ENCODE measurements around the gene SPATA25.
A peak's percentile ranks its signal among the peaks of the same experiment; 100 is the strongest.
"Not testable (repeated sequence)": the region's sequence is repeated elsewhere in the genome, so short reads cannot be mapped to it uniquely, and the experiment has no call there.

The SPATA25 gene, protein sequence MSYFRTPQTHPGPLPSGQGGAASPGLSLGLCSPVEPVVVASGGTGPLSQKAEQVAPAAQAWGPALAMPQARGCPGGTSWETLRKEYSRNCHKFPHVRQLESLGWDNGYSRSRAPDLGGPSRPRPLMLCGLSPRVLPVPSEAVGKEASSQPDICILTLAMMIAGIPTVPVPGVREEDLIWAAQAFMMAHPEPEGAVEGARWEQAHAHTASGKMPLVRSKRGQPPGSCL

DNA sequence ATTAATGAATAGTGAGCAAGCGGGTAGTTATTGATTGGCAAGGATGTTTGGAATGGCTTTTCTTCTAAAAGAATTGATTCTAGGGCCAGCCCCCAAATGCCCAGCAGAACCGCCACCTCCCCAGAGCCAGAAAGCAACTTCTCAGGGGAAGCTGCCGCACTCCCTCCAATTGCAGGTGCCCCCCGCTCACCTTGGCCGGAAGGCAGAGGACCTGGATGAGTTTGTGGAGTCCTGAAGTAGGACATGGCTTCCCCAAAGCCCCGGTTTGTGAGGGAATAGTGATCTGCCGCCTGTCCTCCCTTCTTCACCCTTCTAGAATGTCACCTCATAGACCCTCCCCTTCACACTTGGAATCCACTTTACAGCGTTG, at the start of gene SPATA25:
SPATA25 (minus strand) TSS at position 277 of the 370 bp plus-strand sequence; CDS start at position 245, 32 bp downstream.
- H3K36me3 ChIP-seq (ENCODE audit: insufficient read depth, low read depth, low read length), result peaks cover 41% of the 10 kb centered on the region
- H3K9me3 ChIP-seq (ENCODE audit: insufficient read depth, low read depth, low read length), result no peaks in the 10 kb centered on the region
- no peak within 1 kb of the TSS for H3K4me3 ChIP-seq (ENCODE audit: low read length)
- no peaks in the 10 kb centered on the region for H3K27me3 ChIP-seq (ENCODE audit: insufficient read depth, low read length)
- no peak within 1 kb of the TSS for H3K9ac ChIP-seq (ENCODE audit: low read depth, low read length)
- no peak within 1 kb of the TSS for H3K27ac ChIP-seq (ENCODE audit: low read length)
- H3K4me1 ChIP-seq (ENCODE audit: insufficient read depth, low read length), result no peaks in the 10 kb centered on the region

DNA sequence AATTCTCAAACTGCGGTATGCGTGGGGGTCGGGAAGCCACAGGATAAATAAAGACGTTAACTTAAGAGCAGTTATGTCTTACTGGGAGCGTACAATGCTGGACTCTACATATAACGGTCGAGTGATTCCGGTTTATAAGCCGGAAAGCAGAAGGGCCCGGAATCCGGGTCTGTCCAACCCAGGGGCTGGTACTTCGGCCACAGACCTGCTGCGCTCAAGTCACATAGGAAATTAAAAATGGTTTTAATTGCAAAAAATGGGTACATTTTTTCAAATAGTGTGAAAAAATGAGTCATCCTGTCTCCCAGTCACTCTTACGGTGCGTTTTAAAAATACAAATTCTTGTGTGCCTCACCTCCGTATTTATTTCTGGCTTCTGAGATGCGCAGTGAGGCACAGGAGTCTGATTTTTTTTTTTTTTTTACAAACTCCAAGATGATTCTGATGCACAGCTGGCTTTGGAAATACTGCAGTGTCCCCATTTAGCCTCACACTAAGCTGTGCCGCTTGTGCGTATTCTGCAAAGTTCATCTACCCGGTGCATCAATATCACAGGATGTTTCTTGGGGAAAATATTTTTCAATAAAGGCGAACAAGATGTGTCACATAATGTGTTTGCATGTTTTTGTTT, 48.1 kb upstream of the SPATA25 start:
- peaks cover 33% of the 10 kb centered on the region for H3K36me3 ChIP-seq (ENCODE audit: insufficient read depth, low read depth, low read length)
- H3K4me1 ChIP-seq (ENCODE audit: insufficient read depth, low read length), result peaks cover 15% of the 10 kb centered on the region; the same call in 1 of the 2 replicates
- H3K9ac ChIP-seq (ENCODE audit: low read depth, low read length), result peak overlapping the region; percentile 88
- H3K27me3 ChIP-seq (ENCODE audit: insufficient read depth, low read length), result no peaks in the 10 kb centered on the region
- no peak overlapping the region for H3K27ac ChIP-seq (ENCODE audit: low read length)
- H3K4me3 ChIP-seq (ENCODE audit: low read length), result peak overlapping the region; percentile 95
- H3K9me3 ChIP-seq (ENCODE audit: insufficient read depth, low read depth, low read length), result no peaks in the 10 kb centered on the region

DNA sequence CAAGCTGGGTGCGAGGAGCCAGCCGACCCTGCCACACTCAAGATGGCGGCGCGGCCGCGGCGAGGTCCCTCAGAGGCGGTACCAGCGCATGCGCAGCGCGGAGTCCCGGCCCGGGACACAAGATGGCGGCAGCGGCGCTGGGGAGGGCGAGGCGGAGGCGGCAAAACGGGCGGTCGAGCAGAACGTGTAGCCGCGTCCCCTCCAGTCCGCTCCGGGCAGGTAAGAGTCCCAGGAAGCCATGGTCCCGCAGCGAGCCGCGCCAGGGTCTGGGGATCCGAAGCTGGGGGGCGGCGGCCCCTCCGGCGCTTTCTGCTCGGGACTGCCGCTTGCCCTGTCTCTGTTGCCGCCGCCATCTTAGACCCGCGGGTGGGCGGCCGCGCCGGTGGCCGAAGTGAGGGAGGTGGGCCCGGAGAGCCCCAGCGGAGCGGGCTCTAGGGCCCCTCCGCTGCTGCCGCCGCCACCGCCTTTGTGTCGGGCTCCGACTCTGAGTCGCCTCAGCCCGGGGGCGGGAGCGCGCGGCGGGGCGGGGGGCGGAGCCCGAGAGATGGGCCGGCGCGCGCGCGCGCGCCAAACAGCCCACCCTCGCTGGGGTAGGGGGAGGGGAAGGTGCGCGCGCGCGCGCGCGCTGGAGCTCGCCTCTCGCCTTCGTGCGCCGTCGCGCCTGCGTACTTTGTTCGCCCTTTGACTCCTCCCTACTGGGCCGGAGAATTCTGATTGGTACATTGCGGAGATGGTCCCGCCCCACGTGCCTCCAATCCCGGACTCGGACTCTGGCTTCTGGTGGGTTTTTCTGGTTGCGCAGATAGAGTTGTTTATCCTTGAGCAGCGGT, 47.4 kb upstream of the SPATA25 start, which contains the start of gene PCIF1:
PCIF1 (plus strand) TSS at position 98 of the 830 bp plus-strand sequence. CDS start 4,317 bp downstream, outside the sequence.
- no peaks in the 10 kb centered on the region for H3K9me3 ChIP-seq (ENCODE audit: insufficient read depth, low read depth, low read length)
- H3K36me3 ChIP-seq (ENCODE audit: insufficient read depth, low read depth, low read length), result peaks cover 26% of the 10 kb centered on the region
- peak within 1 kb of the TSS; percentile 99 for H3K27ac ChIP-seq (ENCODE audit: low read length)
- peaks cover 15% of the 10 kb centered on the region; the same call in 1 of the 2 replicates for H3K4me1 ChIP-seq (ENCODE audit: insufficient read depth, low read length)
- H3K9ac ChIP-seq (ENCODE audit: low read depth, low read length), result peak within 1 kb of the TSS; percentile 99
- peak within 1 kb of the TSS; percentile 95 for H3K4me3 ChIP-seq (ENCODE audit: low read length)
- H3K27me3 ChIP-seq (ENCODE audit: insufficient read depth, low read length), result no peaks in the 10 kb centered on the region

DNA sequence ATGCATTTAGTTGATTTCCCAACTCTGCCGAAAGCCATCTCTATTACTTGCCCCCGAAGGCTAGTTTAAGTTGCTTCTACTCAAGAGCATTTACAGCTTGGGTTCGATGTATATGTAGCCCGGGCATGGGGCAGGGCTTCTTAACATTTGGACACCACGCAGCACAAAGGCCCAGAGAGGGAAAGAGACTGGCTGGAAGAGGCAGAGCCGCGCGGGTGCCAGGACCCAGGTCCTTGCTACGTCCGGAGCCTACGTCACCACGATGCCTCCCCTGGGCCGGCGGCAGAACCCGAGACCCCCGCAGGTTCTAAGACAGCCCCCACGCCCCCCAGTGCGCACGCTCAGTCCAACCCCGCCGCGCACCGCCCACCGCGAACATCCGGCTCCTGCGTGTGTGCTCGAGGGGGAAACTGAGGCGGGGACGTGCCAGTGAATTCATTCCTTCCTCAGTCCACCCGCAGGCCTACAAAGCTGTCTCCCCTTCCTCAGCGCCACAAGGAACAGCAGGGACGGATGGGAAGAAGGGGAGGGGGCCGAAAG, 46.7 kb upstream of the SPATA25 start:
- H3K27me3 ChIP-seq (ENCODE audit: insufficient read depth, low read length), result no peaks in the 10 kb centered on the region
- H3K4me1 ChIP-seq (ENCODE audit: insufficient read depth, low read length), result peaks cover 15% of the 10 kb centered on the region; the same call in 1 of the 2 replicates
- peak overlapping the region; percentile 99 for H3K9ac ChIP-seq (ENCODE audit: low read depth, low read length)
- no peaks in the 10 kb centered on the region for H3K9me3 ChIP-seq (ENCODE audit: insufficient read depth, low read depth, low read length)
- peaks cover 19% of the 10 kb centered on the region for H3K36me3 ChIP-seq (ENCODE audit: insufficient read depth, low read depth, low read length)
- peak overlapping the region; percentile 95 for H3K4me3 ChIP-seq (ENCODE audit: low read length)
- peak overlapping the region; percentile 99 for H3K27ac ChIP-seq (ENCODE audit: low read length)

DNA sequence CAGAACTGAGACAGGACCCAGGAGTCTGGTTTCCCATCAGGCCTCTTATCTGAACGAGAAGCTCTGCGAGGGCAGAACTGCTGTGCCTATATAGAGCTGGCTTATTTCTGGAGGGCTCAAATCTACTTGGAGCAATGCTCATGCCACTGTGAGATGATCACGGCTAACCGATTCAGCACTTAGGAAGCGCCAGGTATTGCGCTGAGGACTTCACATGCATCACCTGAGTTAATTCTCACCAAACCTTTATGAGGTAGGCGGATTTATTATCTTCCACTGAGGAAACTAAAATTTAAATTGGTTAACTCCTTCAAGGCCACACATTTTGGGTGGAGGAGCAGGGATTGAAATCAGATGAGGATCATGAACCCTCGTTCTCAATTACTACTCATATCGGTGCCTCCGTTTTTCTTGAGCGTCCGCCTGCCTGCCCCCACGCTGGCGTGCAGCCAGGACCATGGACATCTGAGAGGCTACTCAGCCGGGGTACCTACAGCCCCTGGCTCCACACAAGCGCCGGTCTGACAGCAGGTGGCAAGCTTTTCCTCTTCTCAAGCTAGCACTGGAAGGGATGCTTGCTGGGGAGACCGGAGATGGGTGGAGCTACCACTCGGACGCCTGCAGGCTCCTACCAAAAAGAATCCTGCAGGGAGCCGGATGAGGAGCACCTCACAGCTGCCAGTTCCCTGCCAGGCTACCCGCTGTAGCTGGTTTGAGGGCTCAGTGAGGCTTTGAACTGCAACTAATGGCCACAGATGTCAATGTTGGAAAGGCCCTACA, 46.0 kb upstream of the SPATA25 start:
- Histone ChIP-seq H3K9ac (ENCODE audit: low read depth, low read length) (peak overlapping the region; percentile 99), H3K27me3 (ENCODE audit: insufficient read depth, low read length) (no peaks in the 10 kb centered on the region), H3K27ac (ENCODE audit: low read length) (peak overlapping the region; percentile 99), H3K36me3 (ENCODE audit: insufficient read depth, low read depth, low read length) (peaks cover 13% of the 10 kb centered on the region; the same call in 1 of the 2 replicates), H3K4me3 (ENCODE audit: low read length) (peak overlapping the region; percentile 95), H3K9me3 (ENCODE audit: insufficient read depth, low read depth, low read length) (no peaks in the 10 kb centered on the region), H3K4me1 (ENCODE audit: insufficient read depth, low read length) (peaks cover 14% of the 10 kb centered on the region; the same call in 1 of the 2 replicates)

DNA sequence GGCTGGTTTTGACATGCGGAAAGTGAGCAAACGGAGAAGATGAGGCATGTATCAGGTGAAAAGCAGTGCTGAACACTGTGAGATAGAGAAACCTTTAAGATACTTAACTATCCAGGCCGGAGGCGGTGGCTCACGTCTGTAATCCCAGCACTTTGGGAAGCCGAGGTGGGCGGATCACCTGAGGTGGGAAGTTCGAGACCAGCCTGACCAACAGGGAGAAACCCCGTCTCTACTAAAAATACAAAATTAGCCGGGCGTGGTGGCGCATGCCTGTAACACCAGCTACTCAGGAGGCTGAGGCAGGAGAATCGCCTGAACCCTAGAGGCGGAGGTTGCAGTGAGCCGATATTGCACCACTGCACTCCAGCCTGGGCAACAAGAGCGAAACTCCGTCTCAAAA, 44.3 kb upstream of the SPATA25 start:
- H3K4me1 ChIP-seq (ENCODE audit: insufficient read depth, low read length); H3K27ac ChIP-seq (ENCODE audit: low read length); H3K9me3 ChIP-seq (ENCODE audit: insufficient read depth, low read depth, low read length); H3K36me3 ChIP-seq (ENCODE audit: insufficient read depth, low read depth, low read length); H3K9ac ChIP-seq (ENCODE audit: low read depth, low read length); H3K27me3 ChIP-seq (ENCODE audit: insufficient read depth, low read length); H3K4me3 ChIP-seq (ENCODE audit: low read length): not testable (repeated sequence)

DNA sequence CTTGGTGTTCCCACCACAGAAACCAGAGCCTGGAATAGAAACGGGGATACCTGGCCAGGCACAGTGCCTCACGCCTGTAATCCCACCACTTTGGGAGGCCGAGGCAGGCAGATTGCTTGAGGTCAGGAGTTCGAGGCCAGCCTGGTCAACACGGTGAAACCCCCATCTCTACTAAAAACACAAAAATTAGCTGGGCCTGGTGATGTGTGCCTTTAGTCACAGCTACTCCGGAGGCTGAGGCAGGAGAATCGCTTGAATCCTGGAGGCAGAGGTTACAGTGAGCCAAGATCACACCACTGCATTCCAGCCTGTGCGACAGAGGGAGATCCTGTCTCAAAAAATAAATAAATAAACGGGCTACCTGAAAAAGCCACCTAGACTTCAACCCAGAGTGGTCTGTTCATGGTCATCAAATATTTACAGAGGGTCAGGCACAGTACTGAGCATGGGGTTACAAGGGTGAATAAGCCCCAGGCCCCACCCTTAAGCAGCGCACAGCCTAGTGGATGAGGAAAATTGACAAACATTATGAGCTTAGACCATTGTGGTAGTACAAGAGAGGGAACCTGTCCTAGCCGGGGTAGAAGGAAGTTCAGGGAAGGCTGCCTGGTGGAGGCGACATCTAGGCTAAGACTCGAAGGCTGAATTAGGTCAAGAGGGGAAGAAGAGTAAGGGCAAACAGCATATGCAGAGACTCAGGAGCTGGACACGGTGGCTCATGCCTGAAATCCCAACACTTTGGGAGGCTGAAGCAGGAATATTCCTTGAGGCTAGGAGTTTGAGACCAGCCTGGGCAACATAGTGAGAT, 39.9 kb upstream of the SPATA25 start:
- H3K27me3 ChIP-seq (ENCODE audit: insufficient read depth, low read length), result no peaks in the 10 kb centered on the region
- H3K36me3 ChIP-seq (ENCODE audit: insufficient read depth, low read depth, low read length), result no peaks in the 10 kb centered on the region
- no peak overlapping the region for H3K27ac ChIP-seq (ENCODE audit: low read length)
- no peaks in the 10 kb centered on the region; the same call in 1 of the 2 replicates for H3K4me1 ChIP-seq (ENCODE audit: insufficient read depth, low read length)
- H3K4me3 ChIP-seq (ENCODE audit: low read length), result no peak overlapping the region
- no peaks in the 10 kb centered on the region for H3K9me3 ChIP-seq (ENCODE audit: insufficient read depth, low read depth, low read length)
- no peak overlapping the region for H3K9ac ChIP-seq (ENCODE audit: low read depth, low read length)

DNA sequence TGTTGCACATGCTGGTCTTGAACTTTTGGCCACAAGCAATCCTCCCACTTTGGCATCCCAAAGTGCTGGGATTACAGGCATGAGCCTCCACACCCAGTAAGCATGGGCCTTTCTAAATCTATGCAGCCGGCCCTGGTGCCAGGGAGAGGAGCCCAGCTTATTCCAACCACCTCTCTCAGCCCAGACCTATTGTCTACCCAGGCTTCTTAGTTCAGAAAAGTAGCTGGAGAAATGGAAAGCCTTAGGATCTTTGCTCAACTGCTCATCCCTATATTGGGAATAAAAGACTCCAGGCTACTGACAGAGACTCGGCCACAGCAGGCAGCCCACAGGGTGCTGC, 39.3 kb upstream of the SPATA25 start:
- Histone ChIP-seq H3K9ac (ENCODE audit: low read depth, low read length) (no peak overlapping the region), H3K36me3 (ENCODE audit: insufficient read depth, low read depth, low read length) (no peaks in the 10 kb centered on the region), H3K4me3 (ENCODE audit: low read length) (no peak overlapping the region), H3K27me3 (ENCODE audit: insufficient read depth, low read length) (no peaks in the 10 kb centered on the region), H3K27ac (ENCODE audit: low read length) (no peak overlapping the region), H3K4me1 (ENCODE audit: insufficient read depth, low read length) (no peaks in the 10 kb centered on the region; the same call in 1 of the 2 replicates), H3K9me3 (ENCODE audit: insufficient read depth, low read depth, low read length) (no peaks in the 10 kb centered on the region)

DNA sequence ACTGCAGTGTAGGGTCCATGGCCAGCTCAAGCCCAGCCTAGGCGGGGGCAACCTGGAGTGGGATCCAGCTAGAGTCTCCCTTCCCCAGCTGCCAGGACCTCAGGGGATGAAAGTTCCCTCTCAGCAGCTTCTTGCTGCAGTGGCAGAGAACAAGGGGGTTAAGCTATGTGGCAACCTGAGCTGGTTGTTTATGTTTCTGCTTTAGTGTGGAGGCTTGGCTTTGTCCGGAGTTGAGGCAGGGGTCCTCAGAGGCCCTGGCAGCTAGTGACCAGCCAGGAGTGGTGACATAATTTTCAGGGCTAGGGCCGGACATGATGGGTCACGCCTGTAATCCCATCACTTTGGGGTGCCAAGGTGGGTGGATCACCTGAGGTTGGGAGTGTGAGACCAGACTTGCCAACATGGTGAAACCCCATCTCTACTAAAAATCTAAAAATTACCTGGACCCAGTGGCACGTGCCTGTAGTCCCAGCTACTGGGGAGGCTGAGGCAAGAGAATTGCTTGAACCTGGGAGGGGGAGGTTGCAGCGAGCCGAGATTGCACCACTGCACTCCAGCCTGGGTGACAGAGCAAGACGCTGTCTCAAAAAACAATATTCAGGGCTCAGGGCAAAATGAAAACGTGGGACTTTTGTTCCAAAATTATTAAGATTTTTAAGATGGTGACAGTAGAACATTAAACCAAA, 38.5 kb upstream of the SPATA25 start:
- Histone ChIP-seq H3K9me3 (ENCODE audit: insufficient read depth, low read depth, low read length) (no peaks in the 10 kb centered on the region), H3K4me3 (ENCODE audit: low read length) (no peak overlapping the region), H3K9ac (ENCODE audit: low read depth, low read length) (no peak overlapping the region), H3K4me1 (ENCODE audit: insufficient read depth, low read length) (no peaks in the 10 kb centered on the region; the same call in 1 of the 2 replicates), H3K27me3 (ENCODE audit: insufficient read depth, low read length) (no peaks in the 10 kb centered on the region), H3K27ac (ENCODE audit: low read length) (no peak overlapping the region), H3K36me3 (ENCODE audit: insufficient read depth, low read depth, low read length) (no peaks in the 10 kb centered on the region)

Measured in iPS-20b (cell line).